Measurements from ENCODE around the gene USP22. TPM values are rescaled to one million over a fixed set of nuclear protein-coding genes. Genes with fewer than 3 reads are reported as not detected.
A peak's percentile ranks its signal among the peaks of the same experiment; 100 is the strongest.

The USP22 gene
- total RNA-seq, 1 donor from 2014 or later, result 146 TPM

- DNase-seq (ENCODE audit: missing footprints), result no peak
- intact Hi-C loops (cut with DNase I), result no loop called here
- no peak for ATAC-seq
Observed at GRCh38 chr17:20995873-20996723, 46.7 kb downstream of the USP22 start.

DNA sequence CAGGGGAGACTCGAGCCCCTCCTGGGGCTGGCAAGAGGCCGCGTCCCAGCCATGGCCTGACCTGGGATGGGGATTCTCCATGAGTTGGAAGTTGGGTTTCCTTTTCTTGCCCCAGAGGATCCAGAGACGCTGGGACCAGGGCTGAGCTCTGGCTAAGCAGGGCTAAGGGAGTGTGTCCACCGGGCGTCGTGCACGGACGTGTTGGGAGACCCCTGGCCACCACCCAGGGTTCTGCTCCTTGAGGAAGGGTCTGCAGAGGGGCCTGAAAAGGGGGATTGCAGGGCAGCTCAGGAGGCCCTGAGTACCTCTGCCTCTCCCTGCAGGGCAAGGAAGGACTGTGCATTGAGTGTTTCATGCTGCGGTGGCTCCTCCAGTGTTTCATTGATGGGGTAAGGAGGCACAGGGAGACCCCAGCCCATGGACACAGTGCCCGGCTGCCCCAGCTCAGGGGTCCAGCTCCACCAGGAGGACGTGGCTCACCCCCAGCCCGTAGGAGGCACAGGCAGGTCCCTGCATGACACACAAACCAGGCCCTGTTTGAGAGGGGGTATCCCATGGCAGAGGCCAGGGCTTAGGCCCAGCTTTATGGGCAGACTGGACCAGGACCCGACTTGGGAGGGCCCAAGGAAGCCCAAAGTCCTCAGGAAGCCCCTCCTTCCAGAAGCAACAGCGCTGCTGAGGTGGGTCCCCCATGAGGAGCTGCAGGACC is 47.5 kb downstream of the USP22 start:
- DNase-seq (ENCODE audit: missing footprints), result no peak
- intact Hi-C loops (cut with DNase I), result no loop called here
- no peak for ATAC-seq

GRCh38 chr17:20994779-20995149 is 48.0 kb downstream of the USP22 start:
- intact Hi-C loops (cut with DNase I), result no loop called here
- ATAC-seq, result no peak
- no peak for DNase-seq (ENCODE audit: missing footprints)

DNA sequence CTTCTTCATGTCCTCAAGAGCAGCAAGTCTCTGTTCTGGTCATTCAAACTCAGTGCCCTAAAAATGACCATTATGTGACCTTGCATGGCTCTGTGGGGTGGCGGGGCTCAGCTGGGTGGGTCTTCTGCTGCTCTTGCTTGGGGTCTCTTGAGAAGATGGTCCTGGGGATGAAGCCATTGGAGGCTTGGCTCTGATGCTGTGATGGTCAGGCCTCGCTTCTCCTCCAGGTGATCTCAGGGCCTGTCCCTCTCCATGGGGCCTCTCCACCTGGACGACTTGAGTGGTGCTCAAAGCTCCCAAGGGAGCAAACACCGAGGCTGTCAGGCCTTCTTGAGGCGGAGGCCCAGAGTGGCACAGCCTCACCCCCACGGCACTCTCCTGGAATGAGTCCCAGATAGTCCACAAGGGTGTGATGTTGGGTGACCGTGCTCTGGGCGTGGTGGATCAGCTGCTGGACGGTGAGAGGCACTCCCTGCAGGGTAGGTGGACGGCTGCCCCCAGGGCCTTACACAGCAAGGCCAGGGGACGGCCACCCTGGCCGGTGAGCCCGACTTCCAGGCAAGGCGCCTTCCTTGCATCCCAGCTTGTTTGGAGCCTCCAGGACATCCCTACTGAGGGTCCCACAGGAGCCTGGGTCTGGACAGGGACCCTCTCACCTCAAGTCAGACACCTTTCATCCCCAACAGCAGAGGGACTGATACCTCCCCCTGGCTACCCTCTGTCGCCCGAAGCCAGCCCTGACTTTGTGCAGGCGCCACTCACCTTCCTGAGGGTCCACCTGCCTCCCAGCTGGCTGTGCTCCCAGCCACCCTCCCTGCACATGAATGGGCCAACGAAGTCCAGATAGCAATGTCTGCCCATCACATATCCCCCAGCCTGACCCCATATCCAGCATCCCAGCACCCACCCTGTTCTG is 48.7 kb downstream of the USP22 start:
- DNase-seq (ENCODE audit: missing footprints) (no peak), ATAC-seq (no peak)
- intact Hi-C loops (cut with DNase I), result loop anchor here (1.0 kb wide), 1 partner anchor 86 kb away; no protein-coding TSS in a partner anchor

- no peak for DNase-seq (ENCODE audit: missing footprints)
- intact Hi-C loops (cut with DNase I), result loop anchor here (1.0 kb wide), 1 partner anchor 85 kb away; no protein-coding TSS in a partner anchor
- ATAC-seq, result peak; percentile 54
Observed at GRCh38 chr17:20992987-20993862, 49.6 kb downstream of the USP22 start.

- ATAC-seq, result no peak
- DNase-seq (ENCODE audit: missing footprints), result no peak
- intact Hi-C loops (cut with DNase I), result no loop called here
Observed at GRCh38 chr17:20992416-20992815, 50.4 kb downstream of the USP22 start.

- intact Hi-C loops (cut with DNase I), result no loop called here
- DNase-seq (ENCODE audit: missing footprints) (no peak), ATAC-seq (no peak)
Observed at GRCh38 chr17:20991276-20992037, 51.4 kb downstream of the USP22 start.

GRCh38 chr17:20989991-20990855 is 52.6 kb downstream of the USP22 start:
- ATAC-seq (no peak), DNase-seq (ENCODE audit: missing footprints) (no peak)
- intact Hi-C loops (cut with DNase I), result no loop called here

- DNase-seq (ENCODE audit: missing footprints) (no peak), ATAC-seq (no peak)
- intact Hi-C loops (cut with DNase I), result no loop called here
Observed at GRCh38 chr17:20989481-20989880, 53.3 kb downstream of the USP22 start.

- DNase-seq (ENCODE audit: missing footprints), result no peak
- ATAC-seq, result no peak
- intact Hi-C loops (cut with DNase I), result no loop called here
Observed at GRCh38 chr17:20988896-20989295, 53.9 kb downstream of the USP22 start.

- ATAC-seq (no peak), DNase-seq (ENCODE audit: missing footprints) (no peak)
- intact Hi-C loops (cut with DNase I), result no loop called here
Observed at GRCh38 chr17:20988001-20988636, 54.7 kb downstream of the USP22 start.

GRCh38 chr17:20987511-20987910 is 55.3 kb downstream of the USP22 start:
- intact Hi-C loops (cut with DNase I), result no loop called here

DNA sequence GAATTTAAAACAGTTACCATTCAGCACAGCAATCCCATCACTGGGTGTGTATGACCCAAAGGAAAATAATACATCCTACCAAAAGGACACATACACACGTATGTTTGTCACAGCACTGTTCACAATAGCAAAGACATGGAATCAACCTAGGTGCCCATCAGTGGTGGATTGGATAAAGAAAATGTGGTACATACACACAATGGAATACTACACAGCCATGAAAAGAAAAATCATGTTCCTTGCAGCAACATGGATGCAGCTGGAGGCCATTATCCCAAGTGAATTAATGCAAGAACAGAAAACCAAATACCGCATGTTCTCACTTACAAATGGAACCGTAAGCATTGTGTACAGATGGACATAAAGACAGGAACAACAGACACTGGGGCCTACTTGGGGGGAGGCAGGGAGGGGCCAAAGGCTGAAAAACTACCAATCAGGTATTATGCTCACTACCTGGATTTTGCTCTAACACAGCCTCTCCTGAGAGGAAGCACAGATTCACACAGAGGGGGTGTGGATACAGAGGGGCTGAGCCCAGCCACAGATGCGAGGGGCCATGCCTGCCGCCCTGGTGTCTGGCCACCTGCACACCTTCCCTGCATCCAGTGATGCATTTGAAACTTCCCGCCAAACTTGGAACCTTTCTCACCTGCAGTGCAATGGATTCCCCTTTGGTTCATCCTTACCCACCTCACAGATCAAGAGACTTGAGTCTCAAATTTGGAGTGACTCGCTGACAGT is 55.9 kb downstream of the USP22 start:
- ATAC-seq, result no peak
- DNase-seq (ENCODE audit: missing footprints), result no peak
- intact Hi-C loops (cut with DNase I), result no loop called here

More at GRCh38 chr17:20987511-20987910, 55.3 kb downstream of the USP22 start:
- DNase-seq (ENCODE audit: missing footprints), result no peak
- ATAC-seq, result no peak

DNA sequence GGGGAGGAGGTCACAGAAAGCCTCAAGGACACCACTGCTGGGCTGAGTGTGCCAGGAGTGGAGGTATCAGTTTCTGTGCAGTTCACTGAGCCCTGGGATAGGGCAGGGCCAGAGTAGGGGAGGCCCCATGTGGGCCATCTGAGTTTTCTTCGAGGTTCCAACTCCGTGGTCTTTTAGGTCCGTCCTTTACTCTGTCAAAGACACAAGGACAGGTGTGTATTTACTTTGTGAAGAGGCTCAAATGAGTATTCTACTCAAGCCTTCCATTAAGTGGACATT is 59.5 kb downstream of the USP22 start:
- intact Hi-C loops (cut with DNase I), result no loop called here
- ATAC-seq (no peak), DNase-seq (ENCODE audit: missing footprints) (no peak)

DNA sequence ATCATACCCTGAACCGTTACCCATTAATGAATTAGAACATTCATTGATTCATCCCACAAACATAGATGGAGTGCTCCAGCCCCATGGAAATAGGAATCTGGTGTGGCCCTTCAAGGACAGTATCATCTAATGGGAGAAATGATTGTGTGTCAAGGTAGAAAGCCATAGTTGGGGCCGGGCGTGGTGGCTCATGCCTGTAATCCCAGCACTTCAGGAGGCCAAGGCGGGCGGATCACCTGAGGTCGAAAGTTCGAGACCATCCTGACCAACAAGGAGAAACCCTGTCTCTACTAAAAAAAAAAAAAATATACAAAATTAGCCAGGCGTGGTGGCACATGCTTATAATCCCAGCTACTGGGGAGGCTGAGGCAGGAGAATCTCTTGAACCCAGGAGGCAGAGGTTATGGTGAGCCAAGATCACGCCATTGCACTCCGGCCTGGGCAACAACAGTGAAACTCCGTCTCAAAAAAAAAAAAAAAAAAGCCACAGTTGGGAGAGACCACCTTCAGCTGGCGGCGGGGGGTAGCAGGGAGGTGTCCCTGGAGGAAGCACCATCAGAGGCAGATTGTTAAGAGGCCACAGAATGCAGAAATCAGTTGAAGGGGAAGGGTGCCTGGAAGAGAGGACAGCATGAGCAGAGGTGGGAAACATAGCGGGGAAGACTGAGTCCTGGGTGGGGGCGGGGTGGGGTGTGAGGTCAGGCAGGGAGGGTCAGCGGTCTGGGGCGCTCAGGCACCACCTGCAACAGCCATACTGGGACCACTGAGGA is 60.0 kb downstream of the USP22 start:
- ATAC-seq, result no peak
- intact Hi-C loops (cut with DNase I), result no loop called here
- no peak for DNase-seq (ENCODE audit: missing footprints)

Data from Right ventricle myocardium inferior (tissue), 1 donor.